Measurements from ENCODE around the gene SLC12A5.

The SLC12A5 gene

GRCh38 chr20:46101957-46102356 lies 72.9 kb downstream of the SLC12A5 start:
- in situ Hi-C loops (cut with MboI; ENCODE audit: low sequenced_read_pairs) = no loop called here

- in situ Hi-C loops (cut with MboI; ENCODE audit: low sequenced_read_pairs) = no loop called here
Observed at GRCh38 chr20:46102940-46103339, 73.9 kb downstream of the SLC12A5 start.

DNA sequence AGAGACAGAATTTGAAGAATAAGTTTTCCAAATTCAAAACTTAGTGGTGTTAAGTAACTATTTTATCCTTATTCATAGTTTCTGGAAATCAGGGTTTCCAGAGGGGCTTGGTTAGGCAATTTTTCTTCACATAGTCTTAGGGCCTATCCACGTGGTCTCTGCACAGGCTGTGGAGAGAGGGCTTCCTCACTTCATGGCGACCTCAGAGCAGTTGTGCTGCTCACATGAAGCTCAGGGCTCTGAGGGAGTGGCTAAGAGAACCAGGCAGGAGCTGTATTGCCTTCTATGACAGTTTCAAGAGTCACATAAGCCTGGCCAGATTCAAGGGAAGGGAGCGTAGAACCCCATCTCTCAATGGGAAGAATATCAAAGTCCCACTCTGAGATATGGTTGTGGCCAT lies 75.2 kb downstream of the SLC12A5 start:
- in situ Hi-C loops (cut with MboI; ENCODE audit: low sequenced_read_pairs) = no loop called here

DNA sequence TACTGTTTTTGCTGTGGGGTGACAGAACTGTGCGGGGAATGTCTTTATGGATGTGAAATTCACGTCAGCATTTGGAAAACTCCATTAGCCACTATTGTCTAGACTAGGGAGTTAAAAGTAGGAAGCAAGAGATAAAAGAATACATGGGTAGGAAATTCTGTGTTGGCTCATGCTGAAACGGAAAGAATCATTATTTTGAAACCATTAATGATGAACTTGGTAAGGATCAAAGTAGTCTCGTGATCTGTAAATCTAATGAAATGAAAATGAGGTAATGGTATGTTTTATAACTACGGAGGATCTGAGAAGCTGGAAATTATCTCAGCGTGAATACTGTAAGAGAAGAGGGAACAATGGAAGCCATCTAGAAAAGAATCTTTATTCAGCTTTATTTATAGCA lies 78.0 kb downstream of the SLC12A5 start:
- in situ Hi-C loops (cut with MboI; ENCODE audit: low sequenced_read_pairs) = no loop called here

- in situ Hi-C loops (cut with MboI; ENCODE audit: low sequenced_read_pairs) = no loop called here
Observed at GRCh38 chr20:46108435-46108841, 79.4 kb downstream of the SLC12A5 start.

DNA sequence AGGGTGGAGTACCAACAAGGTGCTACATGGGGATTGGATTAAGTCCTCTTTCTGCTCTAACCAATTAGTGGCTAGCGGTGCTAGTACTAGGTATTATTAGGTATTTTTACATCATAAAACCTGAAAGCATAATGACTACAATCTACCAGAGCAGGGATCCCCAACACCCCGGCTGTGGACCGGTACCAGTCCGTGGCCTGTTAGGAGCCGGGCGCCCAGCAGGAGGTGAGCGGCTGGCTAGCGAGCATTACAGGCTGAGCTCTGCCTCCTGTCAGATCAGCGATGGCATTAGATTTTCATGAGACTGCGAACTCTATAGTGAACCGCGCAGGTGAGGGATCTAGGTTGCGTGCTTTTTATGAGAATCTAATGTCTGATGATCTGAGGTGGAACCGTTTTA lies 80.0 kb downstream of the SLC12A5 start:
- in situ Hi-C loops (cut with MboI; ENCODE audit: low sequenced_read_pairs) = no loop called here
